ENCODE results near the gene PRR22.

PRR22 gene

DNA sequence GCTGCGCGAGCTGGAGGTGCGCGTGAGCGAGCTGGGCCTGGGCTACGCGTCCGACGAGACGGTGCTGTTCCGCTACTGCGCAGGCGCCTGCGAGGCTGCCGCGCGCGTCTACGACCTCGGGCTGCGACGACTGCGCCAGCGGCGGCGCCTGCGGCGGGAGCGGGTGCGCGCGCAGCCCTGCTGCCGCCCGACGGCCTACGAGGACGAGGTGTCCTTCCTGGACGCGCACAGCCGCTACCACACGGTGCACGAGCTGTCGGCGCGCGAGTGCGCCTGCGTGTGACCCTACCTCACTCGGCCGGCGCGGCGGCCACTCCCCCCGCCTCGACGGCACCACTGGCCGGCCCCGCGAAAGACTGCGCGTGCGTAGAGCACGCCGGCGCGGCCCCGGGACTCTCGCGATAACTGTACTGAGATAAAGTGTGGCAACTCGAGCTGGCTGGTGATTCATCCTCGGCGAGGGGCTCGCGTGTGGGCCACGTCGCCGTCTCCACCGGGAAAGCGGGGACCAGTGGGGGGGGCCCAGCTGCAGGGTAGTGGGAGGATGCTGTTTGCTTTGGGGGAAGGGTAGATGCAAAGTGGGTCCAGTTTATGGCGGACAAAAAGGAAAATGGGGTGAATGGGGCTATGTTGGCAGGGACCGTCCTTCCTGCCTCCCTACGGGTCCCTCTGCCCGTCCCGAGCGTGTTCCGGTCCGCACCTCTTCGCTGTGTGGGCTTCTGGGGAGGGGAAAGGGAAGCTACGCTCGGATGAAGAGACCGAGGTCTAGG lies 43.5 kb upstream of the PRR22 start:
- DNase-seq (ENCODE audit: low read depth, low spot score): peak; percentile 93
- TF ChIP-seq, protein P1, sequence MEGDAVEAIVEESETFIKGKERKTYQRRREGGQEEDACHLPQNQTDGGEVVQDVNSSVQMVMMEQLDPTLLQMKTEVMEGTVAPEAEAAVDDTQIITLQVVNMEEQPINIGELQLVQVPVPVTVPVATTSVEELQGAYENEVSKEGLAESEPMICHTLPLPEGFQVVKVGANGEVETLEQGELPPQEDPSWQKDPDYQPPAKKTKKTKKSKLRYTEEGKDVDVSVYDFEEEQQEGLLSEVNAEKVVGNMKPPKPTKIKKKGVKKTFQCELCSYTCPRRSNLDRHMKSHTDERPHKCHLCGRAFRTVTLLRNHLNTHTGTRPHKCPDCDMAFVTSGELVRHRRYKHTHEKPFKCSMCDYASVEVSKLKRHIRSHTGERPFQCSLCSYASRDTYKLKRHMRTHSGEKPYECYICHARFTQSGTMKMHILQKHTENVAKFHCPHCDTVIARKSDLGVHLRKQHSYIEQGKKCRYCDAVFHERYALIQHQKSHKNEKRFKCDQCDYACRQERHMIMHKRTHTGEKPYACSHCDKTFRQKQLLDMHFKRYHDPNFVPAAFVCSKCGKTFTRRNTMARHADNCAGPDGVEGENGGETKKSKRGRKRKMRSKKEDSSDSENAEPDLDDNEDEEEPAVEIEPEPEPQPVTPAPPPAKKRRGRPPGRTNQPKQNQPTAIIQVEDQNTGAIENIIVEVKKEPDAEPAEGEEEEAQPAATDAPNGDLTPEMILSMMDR (IDR thresholded peaks at IDR 0.05; ENCODE audit: low read depth, low read length): no peak
- in situ Hi-C loops (cut with HindIII; ENCODE audit: low sequenced_read_pairs): no loop called here
- H3K4me3 ChIP-seq (ENCODE audit: low read depth, low read length): peak overlapping the region; percentile 70

DNA sequence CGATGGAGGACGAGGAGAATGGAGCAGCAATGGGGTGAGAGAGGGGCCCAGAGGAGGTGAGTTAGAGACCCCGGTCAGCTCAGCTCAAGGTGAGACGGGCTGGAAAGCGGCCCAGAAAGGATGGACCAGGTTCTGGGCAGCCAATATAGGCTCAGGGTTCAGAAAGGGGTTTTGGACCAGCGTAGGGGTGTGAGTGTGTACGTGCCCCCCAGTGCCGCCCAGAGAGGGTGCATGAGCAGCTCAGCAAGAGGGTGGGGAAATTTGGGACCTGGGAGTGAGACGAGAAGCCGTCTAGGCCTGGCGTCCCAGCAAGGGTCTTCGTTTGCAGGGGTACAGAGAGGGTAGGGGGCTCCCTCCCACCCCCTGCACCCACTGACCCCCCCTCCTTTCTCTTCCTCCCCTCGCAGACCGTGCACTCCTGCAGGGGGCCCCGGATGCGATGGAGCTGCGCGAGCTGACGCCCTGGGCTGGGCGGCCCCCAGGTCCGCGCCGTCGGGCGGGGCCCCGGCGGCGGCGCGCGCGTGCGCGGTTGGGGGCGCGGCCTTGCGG lies 42.9 kb upstream of the PRR22 start:
- no peak for DNase-seq (ENCODE audit: low read depth, low spot score)
- TF ChIP-seq, protein P1 (IDR thresholded peaks at IDR 0.05; ENCODE audit: low read depth, low read length): no peak
- in situ Hi-C loops (cut with HindIII; ENCODE audit: low sequenced_read_pairs): no loop called here
- peak overlapping the region; percentile 42 for H3K4me3 ChIP-seq (ENCODE audit: low read depth, low read length)

DNA sequence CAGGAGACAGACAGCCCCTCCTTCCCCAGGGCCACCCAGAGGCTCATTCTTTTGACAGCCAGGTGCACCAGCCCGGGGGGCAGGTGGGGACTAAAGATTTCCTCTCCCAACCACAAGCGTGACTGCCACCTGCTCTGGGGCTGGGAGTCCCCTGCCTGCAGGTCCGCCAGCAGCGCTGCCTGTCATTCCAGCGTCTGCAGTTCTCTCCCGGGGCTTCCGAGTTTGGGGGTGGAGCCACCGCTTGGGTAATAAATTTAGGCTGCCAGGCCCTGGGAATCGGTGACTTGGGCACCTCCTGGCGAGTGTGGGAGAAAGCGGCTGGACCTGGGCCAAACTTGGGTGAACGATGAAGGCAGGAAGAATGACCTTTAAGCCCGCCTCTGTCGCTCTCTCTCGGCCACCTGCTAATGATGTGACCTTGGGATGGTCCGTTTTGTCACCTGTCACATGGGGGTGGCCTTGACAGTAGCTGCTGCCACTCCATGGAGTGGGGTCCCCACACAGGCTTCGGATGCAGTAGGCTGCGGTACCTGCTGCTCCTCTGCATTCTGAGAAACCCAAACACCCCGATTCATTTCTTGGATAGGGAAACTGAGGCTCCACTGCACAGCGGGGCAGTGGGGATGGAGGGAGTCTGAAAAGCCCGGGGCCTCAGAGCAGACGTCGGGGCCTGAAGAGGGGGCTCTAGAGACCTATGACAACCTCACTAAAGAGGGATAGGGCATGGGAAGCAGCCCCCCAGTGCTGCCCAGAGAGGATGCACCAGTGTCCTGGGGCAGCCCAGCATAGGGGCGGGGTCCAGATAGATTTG lies 42.2 kb upstream of the PRR22 start:
- no peak overlapping the region for H3K4me3 ChIP-seq (ENCODE audit: low read depth, low read length)
- no peak for DNase-seq (ENCODE audit: low read depth, low spot score)
- TF ChIP-seq, protein P1 (IDR thresholded peaks at IDR 0.05; ENCODE audit: low read depth, low read length): peak; percentile 7
- in situ Hi-C loops (cut with HindIII; ENCODE audit: low sequenced_read_pairs): no loop called here

DNA sequence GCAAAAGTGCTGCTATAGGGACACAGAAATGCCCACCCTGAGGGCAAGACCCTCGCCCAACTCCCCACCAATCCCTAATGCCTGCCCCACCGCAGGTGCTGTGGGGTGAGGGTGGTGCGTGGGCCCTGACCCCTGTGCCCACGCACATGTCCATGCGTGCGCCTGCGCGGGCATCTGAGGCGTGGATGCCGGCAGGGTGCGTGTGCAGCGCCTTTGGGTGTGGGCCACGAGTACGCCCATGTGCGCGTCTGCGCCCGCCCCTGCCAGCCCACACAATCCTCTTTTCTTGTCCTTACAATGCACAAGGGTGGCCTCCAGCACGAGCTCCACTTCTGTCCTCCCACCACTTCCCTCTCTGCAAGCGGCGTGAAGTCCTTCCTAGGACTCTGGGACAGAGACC lies 40.6 kb upstream of the PRR22 start:
- in situ Hi-C loops (cut with HindIII; ENCODE audit: low sequenced_read_pairs): no loop called here
- TF ChIP-seq, protein P1 (IDR thresholded peaks at IDR 0.05; ENCODE audit: low read depth, low read length): no peak
- DNase-seq (ENCODE audit: low read depth, low spot score): no peak
- no peak overlapping the region for H3K4me3 ChIP-seq (ENCODE audit: low read depth, low read length)

DNA sequence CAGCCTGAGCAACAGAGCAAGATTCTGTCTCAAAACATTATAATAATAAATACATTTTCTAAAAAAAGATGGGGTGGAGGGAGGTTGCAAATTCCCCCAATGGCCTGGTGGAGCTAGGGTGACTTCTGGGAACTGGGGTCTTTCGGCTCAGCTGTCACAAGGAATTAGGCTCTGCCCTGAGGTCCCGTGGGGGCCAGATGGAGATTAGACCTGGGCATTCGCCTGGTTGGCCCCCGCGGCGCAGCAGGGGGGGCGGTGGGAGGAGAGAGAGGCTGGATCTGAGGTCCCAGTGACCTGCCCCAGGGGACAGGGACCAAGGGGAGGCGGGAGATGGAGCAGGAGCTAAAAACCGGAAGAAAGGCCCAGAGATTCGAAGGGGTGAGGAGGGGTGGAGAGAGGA lies 40.2 kb upstream of the PRR22 start:
- TF ChIP-seq, protein P1 (IDR thresholded peaks at IDR 0.05; ENCODE audit: low read depth, low read length): no peak
- in situ Hi-C loops (cut with HindIII; ENCODE audit: low sequenced_read_pairs): no loop called here
- no peak overlapping the region for H3K4me3 ChIP-seq (ENCODE audit: low read depth, low read length)
- no peak for DNase-seq (ENCODE audit: low read depth, low spot score)

DNA sequence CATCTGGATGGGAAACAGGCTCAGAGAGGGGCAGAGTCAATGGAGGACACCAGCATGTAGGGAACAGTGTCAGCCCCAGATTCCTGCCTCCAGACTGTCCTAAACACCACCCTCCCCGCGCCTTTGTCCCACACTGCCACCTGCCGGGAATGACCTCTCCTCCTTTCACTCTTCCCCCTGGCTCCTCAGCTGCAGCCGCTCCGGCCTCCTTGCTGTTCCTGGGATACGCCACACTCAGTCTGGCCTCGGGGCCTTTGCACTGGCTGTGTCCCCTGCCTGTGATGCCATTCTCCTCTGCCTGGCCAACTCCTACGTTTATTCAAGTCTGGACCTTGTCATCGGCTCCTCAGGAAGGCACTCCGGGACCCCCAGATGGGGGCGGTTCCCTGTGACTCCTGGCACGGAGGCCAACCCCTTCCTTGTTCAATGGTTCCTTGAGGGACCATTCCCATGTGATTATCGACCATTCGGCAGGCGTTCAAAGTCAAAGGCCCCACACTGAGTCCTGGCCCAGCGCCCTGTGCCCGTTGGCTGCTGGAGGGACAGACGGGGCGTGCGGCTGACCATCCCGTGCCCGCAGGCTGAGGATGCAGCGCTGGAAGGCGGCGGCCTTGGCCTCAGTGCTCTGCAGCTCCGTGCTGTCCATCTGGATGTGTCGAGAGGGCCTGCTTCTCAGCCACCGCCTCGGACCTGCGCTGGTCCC lies 39.2 kb upstream of the PRR22 start:
- no peak for DNase-seq (ENCODE audit: low read depth, low spot score)
- TF ChIP-seq, protein P1 (IDR thresholded peaks at IDR 0.05; ENCODE audit: low read depth, low read length): peak; percentile 8
- in situ Hi-C loops (cut with HindIII; ENCODE audit: low sequenced_read_pairs): no loop called here
- no peak overlapping the region for H3K4me3 ChIP-seq (ENCODE audit: low read depth, low read length)

Data from astrocyte of the spinal cord (primary cell).